Measurements from ENCODE around the gene PSME3.

GRCh38 chr17:42893359-42893758 is 60.2 kb downstream of the PSME3 start:
- TF ChIP-seq POLR2A (IDR thresholded peaks at IDR 0.05; ENCODE audit: low read length) (no peak), GATA1 (IDR thresholded peaks at IDR 0.05; ENCODE audit: low read depth, low read length) (no peak)
